ENCODE measurements around the gene GPRIN2.

GPRIN2 gene

DNA sequence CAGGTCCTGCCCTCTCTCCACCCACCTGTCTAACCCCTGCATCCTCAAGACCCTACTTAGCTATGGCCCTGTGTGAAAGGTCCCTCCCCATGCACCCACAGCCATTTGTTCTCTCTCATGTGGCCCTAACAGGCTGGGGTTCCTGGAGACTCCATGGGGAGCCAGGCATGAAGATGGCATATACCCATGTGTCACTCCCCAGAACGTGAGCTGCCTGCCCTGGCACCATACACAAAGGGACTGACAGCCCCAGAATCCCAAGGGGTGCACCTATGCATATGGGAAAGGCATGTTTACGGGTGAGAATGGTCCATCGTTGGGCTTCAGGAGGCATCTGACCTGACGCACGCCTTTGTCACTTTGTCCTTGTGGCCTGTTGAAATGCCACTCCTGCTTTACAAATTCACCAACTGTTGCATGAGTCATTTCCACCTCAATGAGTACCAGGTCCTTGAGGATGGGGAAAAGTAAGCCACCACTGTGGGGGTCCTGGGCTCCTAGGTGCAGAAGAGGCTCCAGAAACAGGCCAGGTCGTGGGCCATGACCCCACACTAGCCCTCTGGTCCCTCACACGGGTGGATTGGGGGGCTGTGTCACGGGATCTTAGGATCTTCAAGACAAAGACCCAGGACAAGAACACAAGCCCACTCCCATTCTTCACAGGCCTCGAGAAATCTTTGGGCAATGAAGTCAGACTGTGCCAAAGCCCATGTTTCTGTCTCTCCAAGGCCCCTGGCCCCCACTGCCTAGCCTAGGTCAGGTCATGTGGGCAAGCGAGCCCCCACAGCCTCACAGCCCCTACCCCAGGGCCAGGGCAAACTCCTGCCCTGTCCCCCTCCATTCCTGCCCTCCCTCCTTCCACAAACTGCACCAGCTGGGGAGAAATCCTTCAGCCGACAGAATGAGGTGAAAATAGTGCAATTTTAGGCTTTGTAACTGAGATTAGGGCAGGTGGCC is 8.6 kb downstream of the GPRIN2 start:
- no peak for DNase-seq

DNA sequence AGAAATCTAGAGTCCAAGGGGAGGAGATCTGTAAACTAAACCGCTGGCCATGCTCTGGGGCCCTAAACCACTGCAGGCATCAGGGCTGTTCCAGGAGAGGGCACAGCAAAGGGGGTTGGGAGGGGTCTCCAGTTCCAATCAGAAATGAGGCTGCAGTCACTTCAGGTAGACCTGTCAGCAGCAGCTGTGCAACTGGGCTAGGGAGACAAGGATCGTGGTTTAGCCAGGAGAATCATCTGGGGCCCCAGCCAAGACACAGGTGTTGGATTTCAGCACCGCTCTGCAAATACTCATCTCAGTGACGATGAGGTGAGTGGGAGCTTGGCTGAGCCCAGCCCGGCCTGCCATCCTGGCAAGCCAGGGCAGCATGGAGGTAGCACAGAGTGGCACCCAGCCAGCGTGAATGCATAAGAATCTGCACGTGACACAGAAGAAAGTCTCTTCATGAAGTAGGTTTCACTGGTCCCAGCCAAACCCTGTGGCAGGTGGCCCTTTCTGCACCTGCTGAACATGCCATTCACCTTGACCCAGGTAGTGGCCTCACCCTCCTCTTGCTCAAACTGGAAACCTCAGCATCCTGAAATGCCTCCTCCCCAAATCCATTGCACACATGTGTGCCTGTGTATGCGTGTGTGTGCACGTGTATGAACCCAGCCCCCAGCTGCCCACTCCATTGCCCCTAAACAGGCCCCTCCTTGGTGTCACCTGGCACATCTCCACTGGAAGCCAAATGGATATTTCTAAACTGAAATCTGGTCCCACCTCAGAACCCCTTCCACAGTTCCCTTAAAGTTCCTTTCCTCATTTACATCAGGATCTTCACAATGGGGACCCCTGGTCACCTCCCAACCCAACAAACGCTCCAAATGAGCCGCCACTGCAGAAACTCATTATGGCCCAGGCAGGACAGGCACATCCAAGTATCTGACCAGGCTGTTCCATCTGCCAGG is 9.6 kb downstream of the GPRIN2 start:
- DNase-seq = peak; percentile 35

DNA sequence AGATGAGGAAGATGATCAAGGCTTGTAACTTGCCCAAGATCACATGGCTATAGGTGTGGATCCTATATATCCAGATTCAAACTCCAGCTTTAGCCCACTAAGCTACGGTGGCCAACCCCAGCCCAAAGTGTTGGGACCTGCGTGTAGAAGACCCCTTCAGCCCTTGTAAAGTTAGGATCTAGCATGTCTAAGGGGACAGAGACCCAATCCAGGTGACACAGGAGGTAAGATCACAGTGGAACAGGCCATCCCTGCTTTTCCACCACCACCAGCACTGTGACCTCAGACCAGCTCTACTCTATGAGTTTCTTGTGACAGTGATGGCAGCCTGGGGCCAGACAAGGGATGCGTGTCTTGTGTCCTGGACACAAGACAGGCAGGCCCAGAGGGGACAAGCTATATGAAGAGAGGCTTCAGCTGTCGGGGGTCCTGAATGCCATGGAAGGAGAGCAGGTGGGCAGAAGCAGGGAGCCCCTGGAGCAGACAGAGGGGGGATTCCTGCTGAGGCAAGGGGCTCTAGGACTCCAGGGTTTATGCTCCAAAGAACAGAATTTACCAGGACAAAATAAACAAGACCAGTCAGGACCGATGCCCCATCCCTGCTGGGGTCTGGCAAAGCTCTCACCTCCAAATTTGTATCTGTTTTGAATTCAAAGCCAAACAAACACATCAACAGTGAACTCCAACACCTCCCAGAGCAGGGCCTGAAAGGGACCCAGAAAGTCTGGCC is 10.4 kb downstream of the GPRIN2 start:
- no peak for DNase-seq

DNA sequence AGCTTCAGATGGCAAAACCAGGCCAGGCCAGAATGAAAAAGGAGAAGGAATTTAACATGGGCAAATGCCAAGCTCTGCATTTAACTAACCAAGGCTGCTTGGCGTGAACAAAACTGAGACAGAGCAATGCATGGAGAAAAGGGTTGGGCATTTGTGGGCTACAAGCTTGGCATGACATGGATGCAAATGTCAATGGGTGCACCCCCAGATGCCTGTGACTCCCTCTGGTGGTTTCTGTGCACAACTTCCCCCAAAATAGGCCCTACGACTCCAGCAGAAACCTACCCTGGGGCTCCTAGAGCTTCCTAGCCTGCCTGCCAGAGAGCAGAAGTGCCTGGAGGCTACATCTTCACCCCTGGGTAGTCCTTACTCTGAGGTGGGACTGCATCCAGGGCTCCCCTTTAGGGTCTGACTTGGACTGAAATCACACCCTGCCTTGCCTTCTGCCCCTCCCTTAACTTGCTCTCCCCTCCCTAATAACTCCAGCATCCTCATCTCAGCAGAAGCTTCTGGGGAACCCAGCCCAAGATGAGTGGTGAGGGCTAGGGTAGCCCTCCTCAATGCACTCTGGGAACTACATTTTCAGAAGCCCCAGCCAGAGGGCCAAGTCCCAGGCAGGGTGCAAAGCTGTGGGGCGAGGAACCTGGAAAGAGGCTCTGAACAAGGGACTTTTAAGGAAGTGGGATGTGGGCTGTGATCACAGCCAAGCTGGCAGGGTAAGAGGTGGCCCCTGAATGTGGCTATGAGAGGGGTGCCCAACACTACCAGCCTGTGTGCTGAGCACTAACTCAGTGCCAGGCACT is 11.3 kb downstream of the GPRIN2 start:
- no peak for DNase-seq

DNA sequence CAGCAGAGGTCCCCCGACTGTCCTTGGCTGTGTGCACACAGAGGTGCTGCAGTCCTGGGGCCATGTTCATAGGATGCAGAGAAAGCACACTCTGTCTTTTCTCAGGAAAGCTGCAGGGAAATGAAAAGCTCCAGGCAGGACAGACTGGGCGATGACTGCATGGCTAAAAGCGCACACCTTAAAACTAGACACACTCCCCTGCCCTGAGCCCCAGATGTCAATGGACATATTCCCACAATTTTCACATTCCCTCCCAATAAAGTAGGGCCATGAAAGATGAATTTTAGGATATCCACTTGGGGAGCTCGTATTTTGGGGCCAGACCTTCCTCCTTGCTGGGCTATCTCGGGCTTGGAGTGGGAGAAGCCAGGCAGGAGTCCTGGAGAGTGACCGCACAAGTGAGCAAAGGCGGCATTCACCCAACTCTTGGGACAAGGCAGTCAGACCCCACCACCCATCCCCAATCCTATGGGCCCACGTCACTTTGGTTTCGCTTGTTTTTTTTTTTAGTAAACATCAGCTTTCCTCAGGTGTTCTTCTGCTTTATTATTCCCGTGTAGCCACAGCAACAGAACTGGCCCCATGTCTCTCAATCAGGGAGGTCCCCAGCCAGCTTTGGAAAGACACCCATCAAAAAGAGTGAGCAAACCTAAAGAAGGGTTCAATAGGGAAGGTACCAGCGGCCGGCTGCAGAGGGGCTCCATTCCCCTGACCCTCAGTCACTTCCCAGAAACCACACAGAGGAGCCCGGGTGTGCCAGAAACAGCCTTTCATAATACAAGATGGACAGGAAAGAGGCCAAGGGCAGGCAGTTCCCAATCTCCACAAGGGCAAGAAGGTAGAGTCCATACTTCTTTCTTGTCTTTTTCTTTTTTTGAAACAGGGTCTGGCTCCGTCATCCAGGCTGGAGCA is 12.7 kb downstream of the GPRIN2 start:
- no peak for DNase-seq

DNA sequence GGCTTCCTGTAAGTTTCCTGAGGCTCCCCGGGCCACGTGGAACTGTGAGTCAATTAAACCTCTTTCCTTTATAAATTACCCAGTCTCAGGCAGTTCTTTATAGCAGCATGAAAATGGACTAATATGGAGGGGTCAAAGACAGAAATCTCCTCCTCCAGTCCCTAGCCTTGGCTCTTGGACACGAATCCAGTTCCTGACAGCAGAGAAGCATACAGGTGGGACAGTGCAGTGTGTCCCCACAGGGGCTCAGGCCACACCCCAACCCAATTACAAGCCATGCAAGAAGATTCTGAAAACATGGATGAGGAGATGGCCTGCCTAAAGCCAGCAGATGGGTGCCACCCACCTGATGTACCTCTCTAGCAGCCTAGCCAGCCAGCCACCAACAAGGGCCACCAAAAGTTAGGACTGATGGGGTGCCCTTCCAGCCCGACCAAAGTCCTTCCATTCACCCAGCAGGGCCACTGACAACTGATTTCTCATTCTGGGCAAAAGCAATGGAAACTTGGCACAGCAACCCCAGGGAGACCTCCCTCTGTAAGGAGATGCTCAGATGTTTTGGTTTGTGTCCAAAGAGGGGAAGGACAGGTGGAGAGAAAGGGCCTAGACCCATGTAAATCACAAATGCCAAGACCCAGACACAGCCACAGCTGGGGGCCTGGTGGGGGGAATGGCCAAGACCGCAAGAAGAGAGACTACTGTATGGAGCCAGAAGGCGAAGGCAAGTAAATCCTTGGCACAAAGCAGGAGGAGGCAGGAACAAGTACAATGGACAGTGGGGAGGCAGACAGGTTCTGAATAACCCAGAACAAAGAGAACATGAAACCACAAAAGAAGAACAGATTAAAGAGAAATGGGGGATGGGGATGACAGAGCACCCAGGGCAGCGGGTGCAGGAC is 13.6 kb downstream of the GPRIN2 start:
- no peak for DNase-seq

DNA sequence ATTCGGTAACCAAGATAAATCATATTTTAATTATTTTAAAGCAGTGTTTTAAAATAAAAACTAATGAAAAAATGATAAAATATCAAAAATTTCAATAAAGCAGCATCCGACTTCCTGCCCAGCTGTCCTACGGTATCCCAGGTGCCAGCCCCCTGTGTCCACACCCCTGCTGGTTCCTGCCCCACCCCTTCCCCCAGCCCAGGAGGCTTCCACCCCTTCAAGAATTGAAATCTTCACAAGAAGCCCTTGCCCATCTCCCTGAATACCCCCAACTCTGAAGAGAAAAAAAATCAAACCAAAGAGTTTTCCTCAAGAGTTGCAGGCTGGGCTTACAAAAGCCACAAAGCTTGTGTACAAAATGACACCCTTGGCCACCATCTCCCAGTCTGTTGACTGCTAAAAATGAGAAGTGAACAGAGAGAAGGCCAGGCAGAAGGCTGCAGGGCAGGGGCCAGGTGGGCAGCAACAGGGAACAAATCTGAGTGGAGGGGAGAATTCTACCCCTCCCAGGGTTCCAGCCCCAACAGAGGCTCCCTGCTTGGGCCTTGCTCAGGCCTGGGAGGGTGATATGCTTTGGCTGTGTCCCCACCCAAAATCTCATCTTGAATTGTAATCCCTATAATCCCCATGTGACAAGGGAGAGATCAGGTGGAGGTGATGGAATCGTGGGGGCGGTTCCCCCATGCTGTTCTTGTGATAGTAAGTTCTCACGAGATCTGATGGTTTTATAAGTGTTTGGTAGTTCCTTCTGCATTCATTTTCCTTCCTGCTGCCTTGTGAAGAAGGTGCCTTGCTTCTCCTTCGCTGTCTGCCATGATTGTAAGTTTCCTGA is 14.5 kb downstream of the GPRIN2 start:
- no peak for DNase-seq

DNA sequence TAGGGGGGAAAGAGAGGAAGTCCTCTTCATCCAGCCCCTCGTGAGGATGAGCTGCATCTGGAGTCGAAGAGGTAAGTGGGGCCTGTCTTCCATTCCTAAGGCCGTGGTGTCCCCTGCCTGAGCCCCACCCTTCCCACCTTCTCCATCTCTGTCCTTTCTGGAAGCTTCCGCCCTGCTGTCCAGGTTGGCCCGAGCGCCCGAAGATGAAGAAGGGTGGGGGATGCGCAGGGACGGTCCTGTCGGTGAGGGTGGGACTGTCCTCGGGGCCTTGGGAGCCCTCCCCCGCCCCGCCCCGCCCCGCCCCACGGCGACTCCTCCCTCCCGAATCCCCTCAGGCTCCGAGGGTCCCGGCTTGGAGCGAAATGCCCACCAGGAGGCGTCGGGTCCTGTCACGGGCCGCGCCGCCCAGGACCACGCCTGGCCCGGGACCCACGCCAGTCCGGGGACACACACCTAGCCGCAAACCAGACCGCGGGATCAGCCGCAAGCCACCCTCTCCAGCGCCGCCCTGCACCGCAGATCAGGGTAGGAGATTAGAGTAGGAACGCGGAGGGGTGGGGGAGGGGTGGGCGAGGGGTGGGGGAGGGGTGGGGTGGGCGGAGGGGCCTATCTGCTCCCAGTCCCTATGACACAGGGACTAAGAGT is 15.3 kb downstream of the GPRIN2 start:
- no peak for DNase-seq

DNA sequence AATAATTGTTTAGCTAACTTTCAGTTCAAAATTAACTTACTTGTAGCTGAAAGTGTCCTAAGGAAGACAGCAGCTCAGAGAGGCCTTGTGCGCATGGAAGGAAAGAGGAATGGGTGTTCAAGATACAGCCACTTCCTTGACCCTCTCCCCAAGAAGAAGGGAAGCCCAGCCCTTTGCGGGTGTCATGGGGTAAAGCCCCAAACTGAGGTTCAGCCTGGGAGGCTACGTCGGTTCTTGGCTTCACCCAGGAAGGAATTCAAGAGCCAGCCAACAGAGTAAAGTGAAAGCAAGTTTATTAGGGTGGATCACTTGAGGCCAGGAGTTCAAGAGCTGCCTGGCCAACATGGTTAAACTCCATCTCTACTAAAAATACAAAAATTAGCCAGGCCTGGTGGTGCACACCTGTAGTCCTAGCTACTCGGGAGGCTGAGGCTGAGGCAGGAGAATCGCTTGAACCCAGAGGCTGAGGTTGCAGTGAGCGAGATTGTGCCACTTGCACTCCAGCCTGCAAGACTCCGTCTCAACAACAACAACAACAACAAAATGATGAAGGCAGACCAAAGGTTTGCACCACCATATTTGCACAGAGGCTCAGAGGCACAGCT is 15.9 kb downstream of the GPRIN2 start:
- no peak for DNase-seq

DNA sequence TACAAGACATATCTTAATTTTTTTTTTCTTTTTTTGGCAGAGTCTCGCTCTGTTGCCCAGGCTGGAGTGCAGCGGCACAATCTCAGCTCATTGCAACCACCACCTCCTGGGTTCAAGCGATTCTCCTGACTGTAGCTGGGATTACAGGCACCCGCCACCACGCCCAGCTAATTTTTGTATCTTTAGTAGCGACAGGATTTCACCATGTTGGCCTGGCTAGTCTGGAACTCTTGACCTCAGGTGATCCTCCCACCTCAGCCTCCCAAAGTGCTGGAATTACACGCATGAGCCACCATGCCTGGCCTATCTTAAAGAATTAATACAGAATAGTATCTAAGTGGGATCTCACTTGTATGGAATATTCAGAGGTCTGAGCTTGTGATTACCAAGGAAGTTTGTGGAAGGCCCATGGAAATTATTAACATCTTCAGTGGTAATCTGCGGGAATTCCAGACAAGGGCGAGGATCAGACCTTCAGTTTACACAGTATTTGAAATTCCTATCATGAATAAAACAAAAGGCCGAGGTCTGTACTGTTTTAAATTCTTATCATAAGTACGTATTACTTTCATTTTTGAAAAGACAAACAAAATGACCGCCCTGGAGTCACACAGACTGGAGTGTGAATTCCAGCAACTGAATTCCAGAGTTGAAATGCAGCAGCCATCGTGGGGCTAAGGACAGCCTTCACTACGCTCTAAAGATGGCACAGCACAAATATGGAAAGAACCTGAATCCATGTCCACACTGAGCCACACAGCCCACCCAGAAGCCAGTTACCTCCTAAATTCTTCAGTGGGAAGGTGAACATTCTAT is 16.7 kb downstream of the GPRIN2 start:
- DNase-seq = no peak

DNA sequence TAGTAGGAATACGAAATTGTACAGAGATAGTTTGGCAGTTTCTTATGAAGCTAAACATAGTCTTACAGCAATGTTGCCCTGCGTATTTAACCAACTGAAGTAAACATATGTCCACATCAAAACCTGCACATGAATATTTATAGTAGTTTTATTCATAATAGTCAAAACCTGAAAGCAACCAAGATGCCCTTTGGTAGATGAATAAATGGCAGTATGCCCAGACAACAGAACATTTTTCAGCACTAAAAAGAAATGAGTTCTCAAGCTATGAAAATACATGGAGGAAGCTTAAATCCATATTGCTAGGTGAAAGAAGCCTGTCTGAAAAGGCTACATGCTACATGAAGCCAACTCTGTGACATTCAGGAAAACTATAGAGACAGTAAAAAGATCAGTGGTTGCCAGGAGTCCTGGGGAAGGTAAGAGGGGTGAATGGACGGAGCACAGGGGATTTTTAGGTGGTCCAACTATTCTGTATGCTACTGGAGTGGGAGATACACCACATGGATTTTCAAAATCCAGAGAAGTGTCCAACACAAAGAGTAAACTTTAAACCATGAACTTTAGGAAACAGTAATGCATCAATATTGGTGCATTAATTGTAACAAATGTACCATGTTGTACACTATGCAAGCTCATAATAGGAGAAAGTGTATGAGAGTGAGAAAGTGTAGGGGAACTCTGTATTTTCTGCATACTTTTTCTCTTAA is 17.6 kb downstream of the GPRIN2 start:
- no peak for DNase-seq

DNA sequence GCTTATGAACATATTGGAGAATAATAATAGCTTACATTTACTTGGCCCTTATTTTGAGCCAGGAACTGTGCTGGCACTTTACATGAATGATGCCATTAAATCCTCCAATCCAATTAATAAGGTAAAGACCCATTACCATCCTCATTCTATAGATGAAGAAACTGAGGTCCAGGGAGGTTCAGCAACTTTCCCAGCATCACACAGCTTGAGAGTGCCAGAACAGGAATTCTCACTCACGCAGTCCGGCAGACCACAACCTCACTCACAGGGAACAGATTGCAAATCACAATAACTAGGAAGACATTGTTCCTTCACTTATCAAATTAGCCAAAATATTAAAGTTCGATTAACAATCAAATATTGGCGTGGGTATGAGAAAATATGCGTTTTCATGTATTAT is 18.3 kb downstream of the GPRIN2 start:
- DNase-seq = no peak

DNA sequence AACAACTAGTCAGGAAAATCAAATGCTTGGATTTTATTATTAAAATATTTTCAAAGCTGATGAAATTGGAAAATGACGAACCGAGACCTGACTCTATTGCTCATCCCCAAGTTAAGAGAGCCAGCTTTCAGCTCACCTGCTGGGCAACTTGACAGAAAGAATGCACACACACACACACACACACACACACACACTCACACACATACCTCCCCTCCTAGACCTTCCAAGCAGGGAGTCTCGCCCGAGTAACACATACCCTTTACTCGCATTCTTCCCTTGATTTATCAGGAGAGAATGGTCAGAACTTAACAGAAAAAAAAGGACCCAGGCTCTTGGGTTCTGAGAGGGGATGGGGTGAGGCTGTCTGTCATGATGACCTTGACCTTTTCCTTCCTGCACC is 19.1 kb downstream of the GPRIN2 start:
- DNase-seq = no peak

DNA sequence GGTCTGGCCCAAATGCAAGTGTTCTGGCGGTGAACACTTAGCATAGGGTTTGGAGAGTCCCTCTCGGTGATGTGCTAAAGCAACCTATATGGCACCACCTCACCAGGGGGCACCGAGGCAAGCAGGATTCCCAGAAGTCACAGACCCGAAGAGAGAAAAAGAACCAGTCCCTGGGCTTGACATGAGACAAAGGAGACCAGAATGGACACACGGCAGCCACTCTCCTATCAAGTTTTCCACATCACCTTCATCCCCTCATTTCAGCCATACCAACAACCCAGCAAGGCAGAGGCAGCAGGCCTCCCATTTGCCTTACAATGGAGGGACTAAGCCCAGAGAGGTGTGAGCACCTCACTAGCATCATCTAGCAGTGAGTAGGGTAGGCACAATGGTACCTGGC is 19.7 kb downstream of the GPRIN2 start:
- DNase-seq = no peak

DNA sequence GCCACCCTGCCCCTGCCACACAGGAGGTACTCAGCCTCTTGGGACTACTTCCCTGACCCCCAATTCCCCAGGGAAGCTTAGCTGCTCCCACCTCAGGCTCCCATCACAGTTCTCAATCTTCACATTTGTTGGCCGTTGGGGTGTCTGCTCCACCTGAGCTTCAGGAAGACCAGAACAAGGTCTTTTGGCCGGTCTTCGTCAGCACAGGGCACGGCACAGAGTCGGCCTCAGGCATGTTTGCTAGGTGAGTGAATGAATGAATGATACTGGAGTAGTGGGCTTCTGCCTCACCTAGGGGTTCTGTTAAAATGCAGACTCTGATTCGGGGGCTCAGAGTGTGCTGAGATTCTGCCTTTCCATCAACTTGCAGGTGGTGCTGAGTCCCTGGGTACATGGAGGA is 20.3 kb downstream of the GPRIN2 start:
- DNase-seq = no peak

DNA sequence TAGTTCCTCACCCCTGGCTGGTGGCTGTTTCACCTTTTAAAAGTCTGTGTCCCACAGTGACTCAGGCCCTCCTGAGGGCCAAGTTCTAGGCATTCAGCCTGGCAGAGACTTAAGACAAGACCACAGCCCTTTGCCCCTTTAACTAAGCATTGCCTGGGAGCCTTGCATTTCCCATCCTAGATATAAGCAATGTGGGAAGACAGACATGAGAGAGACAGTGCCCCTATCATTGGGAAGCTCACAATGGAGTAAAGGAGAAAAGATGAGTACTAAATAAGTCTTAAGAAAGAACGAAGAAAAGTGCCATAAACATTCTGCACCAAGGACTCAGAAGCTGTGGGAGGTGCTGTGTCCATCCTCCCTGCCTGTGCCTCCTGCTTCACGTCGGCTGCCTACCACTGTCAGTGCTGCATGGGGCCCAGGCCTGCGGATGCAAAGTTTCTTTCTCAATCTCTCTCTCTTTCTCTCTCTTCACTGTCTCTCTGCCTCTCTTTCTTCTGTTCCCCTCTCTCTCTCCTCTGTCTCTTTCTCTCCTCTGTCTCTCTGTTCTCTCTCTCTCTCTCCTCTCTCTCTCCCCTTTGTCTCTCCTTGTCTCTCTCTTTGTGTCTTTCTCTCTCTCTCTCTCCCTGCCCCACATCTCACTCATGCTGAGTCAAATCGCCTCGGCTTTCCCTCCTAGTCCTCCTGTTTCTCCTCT is 21.5 kb downstream of the GPRIN2 start:
- no peak for DNase-seq

All from NCI-H510A (cell line).